IMR-90 (cell line): ENCODE results near the gene CCNDBP1. TPM values are rescaled to one million over a fixed set of nuclear protein-coding genes. Genes with fewer than 3 reads are reported as not detected.

ENCODE experiments used
- ATAC-seq: fragments of 200-7000 bp; cut with Tn5 transposase; 2 replicates; pipeline ENCODE4 v1.9.1; 2020; ENCODE audit warnings: low read depth, mild to moderate bottlenecking, moderate library complexity
- BruUV-seq: library from RNA; stranded (reverse); fragments of 400-500 nt; replicated peaks from 2 replicates; lab custom pipeline; 2021; lab: Mats Ljungman, UMichigan
- CTCF ChIA-PET: fragments of 300-600 bp; formaldehyde crosslinking; extraction: SDS; loops from one replicate; lab custom pipeline; 2021; ENCODE audit warnings: antibody characterized with exemption; lab: Yijun Ruan, JAX
- POLR2A ChIA-PET: fragments of 300-600 bp; sonication (Branson Sonifier 250); formaldehyde crosslinking; loops from one replicate; lab custom pipeline; 2022; ENCODE audit warnings: antibody characterized with exemption; ENCODE audit not compliant: unreplicated experiment; lab: Charles Lee
- DNase-seq: peaks from one replicate; pipeline ENCODE4 v3.0.0; 2013
- H2AFZ ChIP-seq: replicated peaks from 2 replicates; pipeline ENCODE3; 2013; ENCODE audit warnings: low read length, mild to moderate bottlenecking; ENCODE audit not compliant: poor library complexity
- H2AK5ac ChIP-seq: 2 replicates; pipeline ENCODE4 v1.6.1; 2013; ENCODE audit warnings: low read depth, low read length, inconsistent platforms
- H2AK9ac ChIP-seq: replicated peaks from 2 replicates; pipeline ENCODE3; 2013; ENCODE audit warnings: mild to moderate bottlenecking, low read depth, low read length, moderate library complexity; ENCODE audit not compliant: poor library complexity
- H2BK120ac ChIP-seq: 2 replicates; pipeline ENCODE4 v1.6.1; 2013; ENCODE audit warnings: low read depth, low read length, inconsistent platforms
- H2BK15ac ChIP-seq: 3 replicates; pipeline ENCODE4 v1.6.1; 2013; ENCODE audit warnings: low read depth, low read length, inconsistent platforms
- H2BK20ac ChIP-seq: 2 replicates; pipeline ENCODE4 v1.6.1; 2013; ENCODE audit warnings: low read depth, mild to moderate bottlenecking, inconsistent platforms, low read length, moderate library complexity
- H2BK5ac ChIP-seq: 2 replicates; pipeline ENCODE4 v1.6.1; 2013; ENCODE audit warnings: mild to moderate bottlenecking, low read depth, low read length, inconsistent platforms; ENCODE audit not compliant: poor library complexity, severe bottlenecking
- H3K14ac ChIP-seq: replicated peaks from 2 replicates; pipeline ENCODE4 v1.6.1; 2013; ENCODE audit warnings: low read depth, low read length, inconsistent platforms
- H3K18ac ChIP-seq: 2 replicates; pipeline ENCODE4 v1.6.1; 2013; ENCODE audit warnings: low read depth, low read length, control low read depth
- H3K23ac ChIP-seq: 2 replicates; pipeline ENCODE4 v1.6.1; 2013; ENCODE audit warnings: low read depth, low read length, inconsistent platforms
- H3K27ac ChIP-seq: 2 replicates; pipeline ENCODE4 v1.5.1; 2013; ENCODE audit warnings: mild to moderate bottlenecking, control low read depth, low read length; ENCODE audit not compliant: insufficient read depth
- H3K27me3 ChIP-seq: 2 replicates; pipeline ENCODE4 v1.6.1; 2013; ENCODE audit warnings: low read length; ENCODE audit not compliant: control insufficient read depth, insufficient read depth
- H3K36me3 ChIP-seq: 2 replicates; pipeline ENCODE4 v1.6.1; 2013; ENCODE audit warnings: low read length, mixed read lengths; ENCODE audit not compliant: control insufficient read depth, insufficient read depth
- H3K4ac ChIP-seq: 2 replicates; pipeline ENCODE4 v1.6.1; 2013; ENCODE audit warnings: low read depth, low read length, inconsistent platforms
- H3K4me1 ChIP-seq: 2 replicates; pipeline ENCODE4 v1.6.1; 2013; ENCODE audit warnings: low read length, mixed read lengths; ENCODE audit not compliant: control insufficient read depth, insufficient read depth
- H3K4me2 ChIP-seq: 2 replicates; pipeline ENCODE4 v1.6.1; 2013; ENCODE audit warnings: low read depth, mild to moderate bottlenecking, control low read depth, low read length, moderate library complexity
- H3K4me3 ChIP-seq: 2 replicates; pipeline ENCODE4 v1.5.1; 2013; ENCODE audit warnings: low read depth, mild to moderate bottlenecking, control low read depth, low read length, moderate library complexity; ENCODE audit not compliant: insufficient read depth
- H3K56ac ChIP-seq: 2 replicates; pipeline ENCODE4 v1.6.1; 2013; ENCODE audit warnings: low read length, inconsistent platforms; ENCODE audit not compliant: insufficient read depth; ENCODE audit errors: extremely low read depth
- H3K79me1 ChIP-seq, 2 experiments: 2 replicates each; pipeline ENCODE4 v1.6.1; 2013; ENCODE audit warnings: low read length in 2 of 2, inconsistent platforms in 1 of 2, low read depth in 1 of 2
- H3K9ac ChIP-seq: 2 replicates; pipeline ENCODE4 v1.6.1; 2013; ENCODE audit warnings: low read depth, low read length, control low read depth
- H3K9me1 ChIP-seq: 2 replicates; pipeline ENCODE4 v1.6.1; 2013; ENCODE audit warnings: low read length, inconsistent platforms; ENCODE audit not compliant: insufficient read depth
- H3K9me3 ChIP-seq: 2 replicates; pipeline ENCODE4 v1.6.1; 2013; ENCODE audit warnings: low read length; ENCODE audit not compliant: control insufficient read depth, insufficient read depth
- H4K20me1 ChIP-seq: 2 replicates; pipeline ENCODE4 v1.6.1; 2013; ENCODE audit warnings: low read length, inconsistent platforms; ENCODE audit not compliant: insufficient read depth
- H4K5ac ChIP-seq: 2 replicates; pipeline ENCODE4 v1.6.1; 2013; ENCODE audit warnings: mild to moderate bottlenecking, low read depth, low read length, control low read depth
- H4K8ac ChIP-seq, 2 experiments: 2 replicates each; pipeline ENCODE4 v1.6.1; 2013; ENCODE audit warnings: low read depth in 2 of 2, low read length in 2 of 2, control low read depth in 1 of 2, inconsistent platforms in 1 of 2
- H4K91ac ChIP-seq: 2 replicates; pipeline ENCODE4 v1.6.1; 2013; ENCODE audit warnings: low read depth, low read length, inconsistent platforms; ENCODE audit not compliant: insufficient read depth
- MAZ ChIP-seq: IDR thresholded peaks from 2 replicates; pipeline ENCODE4 v1.6.1; 2012; ENCODE audit warnings: low read depth, mild to moderate bottlenecking, low read length, improper control_type of control experiment, moderate library complexity, borderline replicate concordance
- RFX5 ChIP-seq: IDR thresholded peaks from 2 replicates; pipeline ENCODE4 v1.8.0; 2012; ENCODE audit warnings: low read depth, mild to moderate bottlenecking, low read length, moderate library complexity
- WGBS, 2 experiments: methylation state at CpG; one replicate each; pipeline versions ENCODE4 v1.1.5 to v1.1.7; 2013; ENCODE audit warnings: missing lambda C conversion rate in 2 of 2; ENCODE audit not compliant: insufficient read length in 1 of 2; ENCODE audit errors: extremely low coverage in 2 of 2; 5-methylcytosine and 5-hydroxymethylcytosine counted together
- dilution Hi-C: fragments of 300-500 bp; cut with HindIII; formaldehyde crosslinking; loops from one replicate; pipeline ENCODE4 v1.14.3; 2018; ENCODE audit warnings: low sequenced_read_pairs; ENCODE audit not compliant: unreplicated experiment
- in situ Hi-C: fragments of 300-500 bp; cut with MboI; formaldehyde crosslinking; loops from 3 replicates; pipeline ENCODE4 v1.14.3; 2019; ENCODE audit warnings: low sequenced_read_pairs, inconsistent platforms, mixed read lengths
- intact Hi-C: fragments of 100-400 bp; cut with micrococcal nuclease; formaldehyde crosslinking; loops from 2 replicates; pipeline ENCODE4 v1.10.0; 2022
- polyA plus RNA-seq, 3 experiments: library from polyadenylated mRNA; depleted of rRNA; stranded (reverse); fragments of >200 nt; gene quantifications; 2 replicates each; pipeline ENCODE4 v1.2.3, GENCODE V29; 2012; ENCODE audit warnings: low replicate concordance in 1 of 3
- total RNA-seq: library from RNA; depleted of rRNA; stranded (reverse); fragments of >200 nt; gene quantifications from 2 replicates; pipeline ENCODE4 v1.2.3, GENCODE V29; 2012

The CCNDBP1 gene
- total and polyA plus RNA-seq, 2 of the 4 experiments (the other 2 are of a cell fraction) = 34.9 to 40.3 TPM

DNA sequence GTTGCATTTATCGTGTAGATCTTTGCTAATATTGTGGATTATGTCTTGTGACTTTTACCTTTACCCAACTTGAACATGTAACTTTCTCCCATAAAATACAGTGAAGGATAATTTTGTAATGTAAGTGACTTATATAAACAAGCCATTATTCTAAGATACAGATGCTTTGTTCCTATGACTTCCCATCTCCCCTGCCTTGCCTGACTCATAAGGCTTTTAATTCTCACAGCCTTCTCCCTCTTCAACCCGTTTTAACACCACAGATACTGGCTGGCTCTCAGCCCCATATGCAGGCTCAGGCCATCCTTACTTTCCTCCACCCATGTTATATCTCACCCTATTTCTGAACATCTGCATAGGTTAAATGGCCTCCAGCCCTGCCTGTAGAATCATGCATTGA is 4.1 kb downstream of the CCNDBP1 start:
- Histone ChIP-seq H4K20me1 (no peaks in the 10 kb centered on the region), H2AK5ac (no peak overlapping the region), H3K4me3 (no peak overlapping the region), H3K27ac (no peak overlapping the region), H3K14ac (no peak overlapping the region), H3K9me1 (peaks cover 4% of the 10 kb centered on the region), H3K36me3 (peaks cover 18% of the 10 kb centered on the region), H3K4me2 (no peak overlapping the region), H2BK20ac (no peak overlapping the region), H2BK15ac (no peak overlapping the region), H3K56ac (no peak overlapping the region), H3K27me3 (no peaks in the 10 kb centered on the region), H3K9me3 (no peaks in the 10 kb centered on the region), H2BK120ac (no peak overlapping the region), H2AFZ (no peak overlapping the region), H4K5ac (no peak overlapping the region), H2BK5ac (no peak overlapping the region), H2AK9ac (no peak overlapping the region), H3K18ac (no peak overlapping the region), H3K4ac (no peak overlapping the region), H3K9ac (no peak overlapping the region), H3K79me1 (peaks cover 10 to 13% of the 10 kb centered on the region in 2 experiments), H3K23ac (no peak overlapping the region), H4K8ac (no peak overlapping the region), H4K91ac (no peak overlapping the region), H3K4me1 (peaks cover under 1% of the 10 kb centered on the region)
- BruUV-seq = no TSS peak
- ATAC-seq = no peak
- no peak for TF ChIP-seq MAZ
- TF ChIP-seq RFX5 = no peak
- ChIA-PET CTCF (no interaction called here), POLR2A (no interaction called here)
- dilution Hi-C loops (no loop called here), intact Hi-C loops (loop anchor here (5.0 to 10.0 kb wide), 2 partner anchors 94 to 487 kb away; no protein-coding TSS in a partner anchor), in situ Hi-C loops (loop anchor here (5.0 kb wide), 1 partner anchor 93 kb away; no protein-coding TSS in a partner anchor)
- peak; percentile 35 for DNase-seq
- WGBS, 2 experiments = no CpG with 5 or more reads among the region's 2 CpGs
